H9 (cell line): ENCODE results near the gene THSD7A. TPM values are rescaled to one million over a fixed set of nuclear protein-coding genes. Genes with fewer than 3 reads are reported as not detected.

Source experiments
- DNase-seq: peaks from one replicate; pipeline ENCODE4 v3.0.0-alpha.2; 2017
- H2AFZ ChIP-seq: one replicate; pipeline ENCODE4 v1.6.1; 2013; ENCODE audit warnings: mild to moderate bottlenecking, low read length, control low read depth, moderate library complexity
- H2AK5ac ChIP-seq: 2 replicates; pipeline ENCODE4 v1.6.1; 2013; ENCODE audit warnings: low read length, control low read depth, mixed read lengths; ENCODE audit not compliant: insufficient read length
- H2BK120ac ChIP-seq: one replicate; pipeline ENCODE4 v1.6.1; 2013; ENCODE audit warnings: low read depth, mild to moderate bottlenecking, low read length, control low read depth, inconsistent platforms; ENCODE audit not compliant: poor library complexity, severe bottlenecking
- H2BK12ac ChIP-seq: 2 replicates; pipeline ENCODE4 v1.6.1; 2013; ENCODE audit warnings: low read length, control low read depth, mixed read lengths, low read depth; ENCODE audit not compliant: insufficient read length
- H2BK15ac ChIP-seq: 2 replicates; pipeline ENCODE4 v1.6.1; 2013; ENCODE audit warnings: low read depth, low read length, control low read depth
- H2BK20ac ChIP-seq: one replicate; pipeline ENCODE4 v1.6.1; 2013; ENCODE audit warnings: low read depth, mild to moderate bottlenecking, low read length, control low read depth, inconsistent platforms; ENCODE audit not compliant: poor library complexity, severe bottlenecking
- H2BK5ac ChIP-seq: 2 replicates; pipeline ENCODE4 v1.6.1; 2013; ENCODE audit warnings: low read length, control low read depth, mixed read lengths; ENCODE audit not compliant: insufficient read length
- H3K14ac ChIP-seq: 2 replicates; pipeline ENCODE4 v1.6.1; 2013; ENCODE audit warnings: low read length, control low read depth; ENCODE audit not compliant: insufficient read depth
- H3K18ac ChIP-seq: 2 replicates; pipeline ENCODE4 v1.6.1; 2013; ENCODE audit warnings: low read depth, mild to moderate bottlenecking, mixed read lengths, low read length, control low read depth; ENCODE audit not compliant: insufficient read length
- H3K23ac ChIP-seq: 2 replicates; pipeline ENCODE4 v1.6.1; 2013; ENCODE audit warnings: low read length, control low read depth, mixed read lengths, low read depth; ENCODE audit not compliant: insufficient read length
- H3K23me2 ChIP-seq: 2 replicates; pipeline ENCODE4 v1.6.1; 2013; ENCODE audit warnings: low read depth, mild to moderate bottlenecking, mixed read lengths, low read length, control low read depth; ENCODE audit not compliant: insufficient read length, poor library complexity, severe bottlenecking
- H3K27ac ChIP-seq: 2 replicates; pipeline ENCODE4 v1.5.1; 2013; ENCODE audit warnings: low read length, control low read depth, mixed read lengths, low read depth; ENCODE audit not compliant: insufficient read length
- H3K27me3 ChIP-seq: 2 replicates; pipeline ENCODE4 v1.6.1; 2013; ENCODE audit warnings: low read length, control low read depth, inconsistent platforms; ENCODE audit not compliant: insufficient read depth
- H3K4ac ChIP-seq: 2 replicates; pipeline ENCODE4 v1.6.1; 2013; ENCODE audit warnings: low read depth, mild to moderate bottlenecking, control low read depth, inconsistent platforms, low read length, moderate library complexity
- H3K4me1 ChIP-seq: 2 replicates; pipeline ENCODE4 v1.6.1; 2013; ENCODE audit warnings: low read length, control low read depth, inconsistent platforms; ENCODE audit not compliant: insufficient read depth
- H3K4me2 ChIP-seq: 2 replicates; pipeline ENCODE4 v1.6.1; 2013; ENCODE audit warnings: low read length, control low read depth, mixed read lengths; ENCODE audit not compliant: insufficient read length, insufficient read depth
- H3K56ac ChIP-seq: 2 replicates; pipeline ENCODE4 v1.6.1; 2013; ENCODE audit warnings: low read depth, mild to moderate bottlenecking, mixed read lengths, low read length, control low read depth; ENCODE audit not compliant: insufficient read length
- H3K79me1 ChIP-seq: 2 replicates; pipeline ENCODE4 v1.6.1; 2013; ENCODE audit warnings: low read depth, mild to moderate bottlenecking, moderate library complexity, low read length, control low read depth, inconsistent platforms; ENCODE audit not compliant: insufficient read depth, poor library complexity, severe bottlenecking
- H3K79me2 ChIP-seq: 2 replicates; pipeline ENCODE4 v1.6.1; 2013; ENCODE audit warnings: low read length, control low read depth, inconsistent platforms; ENCODE audit not compliant: insufficient read depth
- H3K9ac ChIP-seq: 2 replicates; pipeline ENCODE4 v1.6.1; 2013; ENCODE audit warnings: low read length, control low read depth, mixed read lengths; ENCODE audit not compliant: insufficient read length; ENCODE audit errors: extremely low read depth
- H3K9me3 ChIP-seq: one replicate; pipeline ENCODE4 v1.6.1; 2013; ENCODE audit warnings: low read depth, low read length, inconsistent platforms; ENCODE audit not compliant: control insufficient read depth
- H3T11ph ChIP-seq: one replicate; pipeline ENCODE4 v1.6.1; 2013; ENCODE audit warnings: mild to moderate bottlenecking, low read length, control low read depth, inconsistent platforms
- H4K20me1 ChIP-seq: one replicate; pipeline ENCODE4 v1.6.1; 2013; ENCODE audit not compliant: control insufficient read depth, insufficient read length, insufficient read depth
- H4K5ac ChIP-seq: 2 replicates; pipeline ENCODE4 v1.6.1; 2013; ENCODE audit warnings: low read depth, mild to moderate bottlenecking, mixed read lengths, low read length, control low read depth; ENCODE audit not compliant: insufficient read length
- H4K8ac ChIP-seq: replicated peaks from 2 replicates; pipeline ENCODE4 v1.6.1; 2013; ENCODE audit warnings: low read length, control low read depth, mixed read lengths, low read depth; ENCODE audit not compliant: insufficient read length
- H4K91ac ChIP-seq: 2 replicates; pipeline ENCODE4 v1.6.1; 2013; ENCODE audit warnings: low read depth, mild to moderate bottlenecking, moderate library complexity, mixed read lengths, low read length, control low read depth; ENCODE audit not compliant: insufficient read length
- H3K27ac Mint-ChIP-seq, 3 experiments: 2 replicates in 2 of 3; 3 replicates in 1 of 3; pipeline ENCODE4 v1.8.0; 2020 to 2021; ENCODE audit warnings: mixed read lengths in 3 of 3, mild to moderate bottlenecking in 1 of 3, moderate library complexity in 1 of 3
- H3K27me3 Mint-ChIP-seq: 2 replicates; pipeline ENCODE4 v1.8.0; 2021; ENCODE audit warnings: low read depth, mild to moderate bottlenecking, moderate library complexity, mixed read lengths
- H3K36me3 Mint-ChIP-seq, 3 experiments: 2 replicates in 2 of 3; 3 replicates in 1 of 3; pipeline ENCODE4 v1.8.0; 2020 to 2021; ENCODE audit warnings: low read depth in 3 of 3, mixed read lengths in 3 of 3; ENCODE audit not compliant: insufficient read depth in 1 of 3
- H3K4me1 Mint-ChIP-seq, 2 experiments: 2 replicates each; pipeline ENCODE4 v1.8.0; 2020; ENCODE audit warnings: mixed read lengths in 2 of 2
- H3K4me3 Mint-ChIP-seq, 2 experiments: 2 replicates in 1 of 2; 3 replicates in 1 of 2; pipeline ENCODE4 v1.8.0; 2020 to 2021; ENCODE audit warnings: mild to moderate bottlenecking in 2 of 2, mixed read lengths in 2 of 2, moderate library complexity in 1 of 2
- H3K9me3 Mint-ChIP-seq, 2 experiments: 2 replicates in 1 of 2; 3 replicates in 1 of 2; pipeline ENCODE4 v1.8.0; 2020; ENCODE audit warnings: mild to moderate bottlenecking in 2 of 2, mixed read lengths in 2 of 2, moderate library complexity in 1 of 2
- WGBS: extraction: QIAGEN DNeasy Blood & Tissue Kit; methylation state at CpG from one replicate; pipeline ENCODE4 v1.1.7; 2013; ENCODE audit warnings: missing lambda C conversion rate, low lambda C conversion rate, mixed read lengths; ENCODE audit not compliant: insufficient read length; ENCODE audit errors: extremely low coverage; 5-methylcytosine and 5-hydroxymethylcytosine counted together
- total RNA-seq: library from RNA; stranded (reverse); gene quantifications from 2 replicates; pipeline ENCODE4 v1.2.1, GENCODE V29; 2021
- TF ChIP-seq, protein P1 (sequence below): fragments of 200-600 bp; sonication (generic); conservative IDR thresholded peaks from 3 replicates; pipeline ENCODE4 v1.8.0; 2021; ENCODE audit warnings: antibody characterized with exemption, mild to moderate bottlenecking

Gene THSD7A
- total RNA-seq, 1 experiment from 2014 or later = 0.42 TPM

- Mint-ChIP-seq H3K9me3 (peaks cover 33 to 34% of the 10 kb centered on the region in 2 experiments), H3K4me3 (no peak overlapping the region), H3K36me3 (peaks cover 14 to 39% (median 28%) of the 10 kb centered on the region in 3 experiments; a peak in 6 of 7 replicates), H3K27me3 (no peaks in the 10 kb centered on the region), H3K27ac (no peak overlapping the region), H3K4me1 (no peaks in the 10 kb centered on the region)
- no peak overlapping the region for H3K4ac ChIP-seq
- H3K9ac ChIP-seq = no peak overlapping the region
- TF ChIP-seq, protein P1, sequence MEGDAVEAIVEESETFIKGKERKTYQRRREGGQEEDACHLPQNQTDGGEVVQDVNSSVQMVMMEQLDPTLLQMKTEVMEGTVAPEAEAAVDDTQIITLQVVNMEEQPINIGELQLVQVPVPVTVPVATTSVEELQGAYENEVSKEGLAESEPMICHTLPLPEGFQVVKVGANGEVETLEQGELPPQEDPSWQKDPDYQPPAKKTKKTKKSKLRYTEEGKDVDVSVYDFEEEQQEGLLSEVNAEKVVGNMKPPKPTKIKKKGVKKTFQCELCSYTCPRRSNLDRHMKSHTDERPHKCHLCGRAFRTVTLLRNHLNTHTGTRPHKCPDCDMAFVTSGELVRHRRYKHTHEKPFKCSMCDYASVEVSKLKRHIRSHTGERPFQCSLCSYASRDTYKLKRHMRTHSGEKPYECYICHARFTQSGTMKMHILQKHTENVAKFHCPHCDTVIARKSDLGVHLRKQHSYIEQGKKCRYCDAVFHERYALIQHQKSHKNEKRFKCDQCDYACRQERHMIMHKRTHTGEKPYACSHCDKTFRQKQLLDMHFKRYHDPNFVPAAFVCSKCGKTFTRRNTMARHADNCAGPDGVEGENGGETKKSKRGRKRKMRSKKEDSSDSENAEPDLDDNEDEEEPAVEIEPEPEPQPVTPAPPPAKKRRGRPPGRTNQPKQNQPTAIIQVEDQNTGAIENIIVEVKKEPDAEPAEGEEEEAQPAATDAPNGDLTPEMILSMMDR = no peak
- no peak overlapping the region for H3K18ac ChIP-seq
- no peak overlapping the region for H2BK12ac ChIP-seq
- H3K23ac ChIP-seq = no peak overlapping the region
- H3K27me3 ChIP-seq = no peaks in the 10 kb centered on the region
- H3K14ac ChIP-seq = no peak overlapping the region
- no peak overlapping the region for H2BK15ac ChIP-seq
- H2AK5ac ChIP-seq = no peak overlapping the region
- WGBS = no CpG with 5 or more reads among the region's 2 CpGs
- DNase-seq = no peak
- no peaks in the 10 kb centered on the region for H3K9me3 ChIP-seq
- H3K27ac ChIP-seq = no peak overlapping the region
- H3K23me2 ChIP-seq = no peaks in the 10 kb centered on the region
- no peak overlapping the region for H3T11ph ChIP-seq
- H2BK120ac ChIP-seq = no peak overlapping the region
- no peaks in the 10 kb centered on the region for H3K79me2 ChIP-seq
- H4K8ac ChIP-seq = no peak overlapping the region
- H4K5ac ChIP-seq = no peak overlapping the region
- no peak overlapping the region for H4K91ac ChIP-seq
- no peak overlapping the region for H2AFZ ChIP-seq
- H2BK20ac ChIP-seq = no peak overlapping the region
- H3K79me1 ChIP-seq = no peaks in the 10 kb centered on the region
- H3K4me2 ChIP-seq = no peak overlapping the region
- no peak overlapping the region for H2BK5ac ChIP-seq
- no peaks in the 10 kb centered on the region for H3K4me1 ChIP-seq
- H4K20me1 ChIP-seq = no peaks in the 10 kb centered on the region
- H3K56ac ChIP-seq = no peak overlapping the region
Observed at GRCh38 chr7:11865671-11866070, 33.7 kb upstream of the THSD7A start.
